Kidney epithelial cell (primary cell): Measurements from ENCODE around the gene FOXF2. TPM values are rescaled to one million over a fixed set of nuclear protein-coding genes. Genes with fewer than 3 reads are reported as not detected.

ENCODE experiments used
- DNase-seq: peaks from one replicate; pipeline ENCODE4 v3.0.0-alpha.2; 2010; ENCODE audit warnings: low read depth
- H3K27me3 ChIP-seq: 2 replicates; pipeline ENCODE4 v1.6.0; 2011; ENCODE audit warnings: low read length; ENCODE audit not compliant: control insufficient read depth, insufficient read depth
- H3K36me3 ChIP-seq: 2 replicates; pipeline ENCODE4 v1.5.1; 2011; ENCODE audit warnings: low read length; ENCODE audit not compliant: control insufficient read depth, insufficient read depth
- H3K4me3 ChIP-seq: 2 replicates; pipeline ENCODE4 v1.5.1; 2011; ENCODE audit warnings: low read depth, mild to moderate bottlenecking, control low read depth, low read length
- CTCF ChIP-seq: IDR thresholded peaks from 2 replicates; pipeline ENCODE4 v1.5.1; 2011; ENCODE audit warnings: mild to moderate bottlenecking, moderate library complexity, low read length, control low read depth, inconsistent platforms; ENCODE audit not compliant: insufficient read depth, poor library complexity, severe bottlenecking
- total RNA-seq: library from RNA; depleted of rRNA; stranded (reverse); fragments of >200 nt; gene quantifications from 2 replicates; pipeline ENCODE4 v1.2.3, GENCODE V29; 2015

FOXF2 gene
- total RNA-seq, 1 donor from 2014 or later, result 0.38 TPM

- no peak for DNase-seq
- no peak for TF ChIP-seq CTCF
- Histone ChIP-seq H3K36me3 (no peaks in the 10 kb centered on the region), H3K4me3 (no peak overlapping the region), H3K27me3 (peaks cover 21% of the 10 kb centered on the region)
These were observed 13.5 kb downstream of the FOXF2 start for GRCh38 chr6:1402868-1403267.

- no peak overlapping the region for H3K4me3 ChIP-seq
- no peak for DNase-seq
- TF ChIP-seq CTCF, result no peak
- no peaks in the 10 kb centered on the region for H3K36me3 ChIP-seq
- H3K27me3 ChIP-seq, result peaks cover 11% of the 10 kb centered on the region
These were observed 14.7 kb downstream of the FOXF2 start for GRCh38 chr6:1403851-1404712.

GRCh38 chr6:1404713-1405098 lies 15.3 kb downstream of the FOXF2 start:
- Histone ChIP-seq H3K36me3 (no peaks in the 10 kb centered on the region), H3K4me3 (no peak overlapping the region), H3K27me3 (peaks cover 7% of the 10 kb centered on the region)
- TF ChIP-seq CTCF, result no peak
- no peak for DNase-seq

DNA sequence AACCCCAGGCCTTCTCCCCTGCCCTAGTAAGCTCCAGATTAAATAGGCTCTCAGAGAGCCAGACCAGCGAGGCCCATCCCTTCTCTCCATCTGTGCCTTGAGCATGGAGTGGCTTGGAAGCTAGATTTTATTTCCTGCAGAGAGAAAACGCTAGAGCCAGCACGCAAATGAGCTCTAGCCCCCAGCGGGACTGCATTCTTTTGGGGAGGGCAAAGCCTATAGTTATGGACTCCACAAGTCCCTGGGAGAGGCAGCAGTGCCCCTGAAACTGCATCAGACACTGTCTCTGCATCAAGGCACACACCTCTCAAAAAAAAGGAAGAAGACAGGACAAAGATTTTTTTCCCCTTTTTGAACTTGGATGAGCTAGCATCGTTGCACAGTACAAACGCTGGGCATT lies 15.8 kb downstream of the FOXF2 start:
- H3K4me3 ChIP-seq, result no peak overlapping the region
- no peak for TF ChIP-seq CTCF
- H3K27me3 ChIP-seq, result peaks cover 6% of the 10 kb centered on the region
- H3K36me3 ChIP-seq, result no peaks in the 10 kb centered on the region
- DNase-seq, result no peak

- H3K4me3 ChIP-seq, result no peak overlapping the region
- peaks cover 2% of the 10 kb centered on the region for H3K27me3 ChIP-seq
- TF ChIP-seq CTCF, result no peak
- DNase-seq, result no peak
- no peaks in the 10 kb centered on the region for H3K36me3 ChIP-seq
These were observed 17.1 kb downstream of the FOXF2 start for GRCh38 chr6:1406306-1407072.
